ENCODE data around the gene QPRT.
A peak's percentile ranks its signal among the peaks of the same experiment; 100 is the strongest.
"Not testable (repeated sequence)": the region's sequence is repeated elsewhere in the genome, so short reads cannot be mapped to it uniquely, and the experiment has no call there.

Gene QPRT

DNA sequence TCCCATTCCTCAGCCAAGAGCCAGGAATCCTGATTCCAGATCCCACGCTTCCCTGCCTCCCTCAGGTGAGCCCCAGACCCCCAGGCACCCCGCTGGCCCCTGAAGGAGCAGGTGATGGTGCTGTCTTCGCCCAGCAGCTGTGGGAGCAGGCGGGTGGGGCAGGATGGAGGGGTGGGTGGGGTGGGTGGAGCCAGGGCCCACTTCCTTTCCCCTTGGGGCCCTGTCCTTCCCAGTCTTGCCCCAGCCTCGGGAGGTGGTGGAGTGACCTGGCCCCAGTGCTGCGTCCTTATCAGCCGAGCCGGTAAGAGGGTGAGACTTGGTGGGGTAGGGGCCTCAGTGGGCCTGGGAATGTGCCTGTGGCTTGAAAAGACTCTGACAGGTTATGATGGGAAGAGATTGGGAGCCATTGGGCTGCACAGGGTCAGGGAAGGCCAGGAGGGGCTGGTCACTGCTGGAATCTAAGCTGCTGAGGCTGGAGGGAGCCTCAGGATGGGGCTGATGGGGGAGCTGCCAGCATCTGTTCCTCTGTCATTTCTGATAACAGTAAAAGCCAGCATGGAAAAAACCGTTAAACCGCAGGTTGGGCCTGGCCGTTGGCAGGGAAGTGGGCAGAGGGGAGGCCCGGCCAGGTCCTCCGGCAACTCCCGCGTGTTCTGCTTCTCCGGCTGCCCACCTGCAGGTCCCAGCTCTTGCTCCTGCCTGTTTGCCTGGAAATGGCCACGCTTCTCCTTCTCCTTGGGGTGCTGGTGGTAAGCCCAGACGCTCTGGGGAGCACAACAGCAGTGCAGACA, 15.8 kb upstream of the QPRT start, which contains the start of gene SPN:
Gene SPN (plus strand): TSS at position 232 of the 791 bp plus-strand sequence. CDS start 482 bp downstream, at position 714.
- DNase-seq = no peak

GRCh38 chr16:29663807-29664090, 15.2 kb upstream of the QPRT start:
- no peak for DNase-seq

DNA sequence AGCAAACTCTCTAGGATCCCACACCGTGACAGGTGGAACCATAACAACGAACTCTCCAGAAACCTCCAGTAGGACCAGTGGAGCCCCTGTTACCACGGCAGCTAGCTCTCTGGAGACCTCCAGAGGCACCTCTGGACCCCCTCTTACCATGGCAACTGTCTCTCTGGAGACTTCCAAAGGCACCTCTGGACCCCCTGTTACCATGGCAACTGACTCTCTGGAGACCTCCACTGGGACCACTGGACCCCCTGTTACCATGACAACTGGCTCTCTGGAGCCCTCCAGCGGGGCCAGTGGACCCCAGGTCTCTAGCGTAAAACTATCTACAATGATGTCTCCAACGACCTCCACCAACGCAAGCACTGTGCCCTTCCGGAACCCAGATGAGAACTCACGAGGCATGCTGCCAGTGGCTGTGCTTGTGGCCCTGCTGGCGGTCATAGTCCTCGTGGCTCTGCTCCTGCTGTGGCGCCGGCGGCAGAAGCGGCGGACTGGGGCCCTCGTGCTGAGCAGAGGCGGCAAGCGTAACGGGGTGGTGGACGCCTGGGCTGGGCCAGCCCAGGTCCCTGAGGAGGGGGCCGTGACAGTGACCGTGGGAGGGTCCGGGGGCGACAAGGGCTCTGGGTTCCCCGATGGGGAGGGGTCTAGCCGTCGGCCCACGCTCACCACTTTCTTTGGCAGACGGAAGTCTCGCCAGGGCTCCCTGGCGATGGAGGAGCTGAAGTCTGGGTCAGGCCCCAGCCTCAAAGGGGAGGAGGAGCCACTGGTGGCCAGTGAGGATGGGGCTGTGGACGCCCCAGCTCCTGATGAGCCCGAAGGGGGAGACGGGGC, 14.7 kb upstream of the QPRT start:
- no peak for DNase-seq

GRCh38 chr16:29665294-29666077, 13.5 kb upstream of the QPRT start:
- no peak for DNase-seq

GRCh38 chr16:29667322-29667610, 11.7 kb upstream of the QPRT start:
- not testable (repeated sequence) for DNase-seq

- no peak for DNase-seq
Measured at GRCh38 chr16:29667755-29668154, 11.2 kb upstream of the QPRT start.

DNA sequence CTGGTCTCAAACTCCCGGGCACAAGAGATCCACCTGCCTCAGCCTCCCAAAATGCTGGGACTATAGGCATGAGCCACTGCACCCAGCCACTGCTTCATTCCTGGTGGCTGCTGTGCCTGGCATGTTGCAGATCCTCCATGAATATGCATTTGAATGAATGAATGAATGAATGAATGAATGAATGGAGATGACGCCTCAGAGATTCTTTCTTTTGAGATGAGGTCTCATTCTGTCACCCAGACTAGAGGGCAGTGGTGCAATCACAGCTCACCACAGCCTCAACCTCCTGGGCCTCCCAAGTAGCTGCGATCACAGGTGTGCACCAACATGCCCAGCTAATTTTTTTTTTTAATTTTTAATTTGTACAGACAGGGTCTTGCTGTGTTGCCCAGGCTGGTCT, 10.7 kb upstream of the QPRT start:
- no peak for DNase-seq

DNA sequence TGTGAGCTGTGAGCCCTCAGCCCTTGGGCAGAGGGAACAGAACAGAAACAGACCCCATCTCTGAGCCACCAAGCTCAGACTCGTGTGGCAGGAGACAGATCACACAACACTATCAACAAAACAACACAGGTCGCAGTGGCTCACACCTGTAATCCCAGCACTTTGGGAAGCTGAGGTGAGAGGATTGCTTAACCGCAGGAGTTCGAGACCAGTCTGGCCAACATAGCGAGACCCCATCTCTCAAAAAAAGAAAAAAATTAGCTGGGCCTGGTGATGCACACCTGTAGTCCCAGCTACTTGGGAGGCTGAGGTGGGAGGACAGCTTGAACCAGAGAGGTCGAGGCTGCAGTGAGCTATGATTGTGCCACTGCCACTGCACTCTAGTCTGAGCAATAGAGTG, 5.5 kb upstream of the QPRT start:
- no peak for DNase-seq

- DNase-seq = no peak
Measured at GRCh38 chr16:29674188-29674587, 4.8 kb upstream of the QPRT start.

DNA sequence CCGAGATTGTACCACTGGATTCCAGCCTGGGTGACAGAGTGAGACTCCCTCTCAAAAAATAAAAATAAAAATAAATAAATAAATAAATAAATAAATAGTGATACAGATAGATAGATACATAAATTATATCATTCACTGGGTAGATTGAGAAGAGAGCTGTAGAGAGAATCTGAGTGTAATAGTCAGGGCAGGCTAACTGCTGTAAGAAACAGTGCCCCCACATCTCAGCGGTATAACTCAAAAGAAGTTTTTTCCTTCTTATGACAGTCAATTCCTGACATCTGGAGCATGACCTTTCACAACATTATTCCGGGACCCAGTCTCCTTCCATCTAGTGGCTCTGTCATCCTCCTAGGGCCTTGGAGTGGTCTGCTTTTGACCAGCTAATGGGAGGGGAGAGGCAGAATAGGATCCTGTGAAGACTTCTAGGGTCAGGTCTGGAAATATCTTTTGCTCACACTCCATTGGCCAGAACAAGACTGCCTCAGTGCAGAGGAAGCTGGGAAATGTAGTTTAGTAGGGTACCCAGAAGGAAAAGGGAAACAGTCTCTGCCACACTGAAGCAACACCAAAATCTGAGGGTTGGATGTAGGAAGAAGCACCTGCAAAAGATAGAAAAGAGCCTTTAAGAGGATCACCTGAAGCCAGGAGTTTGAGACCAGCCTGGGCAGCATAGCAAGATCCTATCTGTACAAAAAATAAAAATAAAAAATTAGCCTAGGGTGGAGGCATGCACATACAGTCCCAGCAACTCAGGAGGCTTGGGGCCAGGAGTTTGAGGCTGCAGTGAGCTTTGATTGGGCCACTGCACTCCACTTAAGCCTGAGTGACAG, 3.0 kb upstream of the QPRT start:
- DNase-seq = peak; percentile 32

GRCh38 chr16:29676989-29677785, 1.8 kb upstream of the QPRT start:
- DNase-seq = no peak

GRCh38 chr16:29680180-29680598, 1.2 kb downstream of the QPRT start:
- DNase-seq = no peak

DNA sequence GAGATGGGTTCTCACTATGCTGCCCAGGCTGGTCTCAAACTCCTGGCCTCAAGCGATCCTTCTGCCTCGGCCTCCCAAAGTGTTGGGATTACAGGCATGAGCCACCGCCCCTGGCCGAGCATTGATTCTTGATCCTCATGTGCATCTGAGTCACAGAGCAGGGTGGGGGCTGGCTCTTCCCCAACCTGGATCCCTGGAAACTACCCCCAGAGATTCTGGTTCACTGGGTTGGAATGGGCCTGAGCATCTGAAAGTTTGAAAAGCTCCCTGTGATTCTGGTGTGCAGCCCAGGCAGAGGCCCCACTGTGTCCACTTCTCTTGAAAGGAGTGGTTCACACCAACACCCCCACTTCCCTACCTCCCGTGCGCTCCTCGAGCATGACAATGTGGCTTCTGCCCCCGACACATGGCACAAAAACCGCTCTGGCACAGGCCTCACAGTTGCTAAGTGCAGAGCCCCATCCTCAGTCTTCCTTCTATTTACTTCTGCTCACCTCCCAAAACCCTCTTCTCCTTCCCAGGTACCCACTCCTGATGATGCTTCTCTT, 4.6 kb downstream of the QPRT start:
- DNase-seq = no peak

DNA sequence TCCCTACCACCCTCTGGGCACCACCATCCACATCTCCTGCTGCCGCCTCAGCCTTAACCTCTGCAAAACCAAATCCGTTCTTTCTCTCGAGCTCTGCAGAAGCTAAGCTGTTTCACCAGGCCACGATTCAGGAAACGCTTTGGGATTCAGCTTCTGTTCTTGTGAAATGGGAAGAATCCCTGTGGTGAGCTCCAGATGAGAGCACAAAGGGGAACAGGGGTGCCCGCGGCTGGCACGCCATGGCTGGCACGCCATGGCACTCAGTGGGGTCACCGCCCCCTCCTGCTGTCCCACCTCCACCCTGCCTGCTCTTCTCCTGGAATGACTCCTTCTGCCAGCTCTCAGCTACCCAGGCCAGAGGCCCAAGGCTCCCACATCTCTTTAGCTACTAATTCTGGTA, 5.7 kb downstream of the QPRT start:
- no peak for DNase-seq

- DNase-seq = no peak
Measured at GRCh38 chr16:29686740-29687332, 7.9 kb downstream of the QPRT start.

DNA sequence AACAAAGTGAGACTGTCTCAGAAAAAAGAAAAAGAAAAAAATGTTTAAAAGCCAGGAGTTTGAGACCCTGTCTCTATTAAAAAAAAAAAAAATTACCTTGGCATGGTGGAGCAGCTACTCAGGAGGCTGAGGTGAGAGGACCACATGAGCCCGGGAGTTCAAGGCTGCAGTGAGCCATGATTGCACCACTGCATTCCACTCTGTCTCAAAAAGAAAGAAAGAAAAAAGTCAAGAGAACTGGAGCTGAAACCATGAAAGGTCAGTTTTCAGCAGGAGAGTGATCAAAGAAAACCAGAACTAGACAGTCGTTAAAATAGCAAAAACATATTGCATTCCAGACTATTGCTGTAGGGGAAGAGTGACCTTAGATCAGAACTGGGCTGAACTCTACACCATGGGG, 8.8 kb downstream of the QPRT start:
- DNase-seq = no peak

- no peak for DNase-seq
Measured at GRCh38 chr16:29688172-29688571, 9.2 kb downstream of the QPRT start.

GRCh38 chr16:29689490-29690351, 10.7 kb downstream of the QPRT start:
- not testable (repeated sequence) for DNase-seq

DNA sequence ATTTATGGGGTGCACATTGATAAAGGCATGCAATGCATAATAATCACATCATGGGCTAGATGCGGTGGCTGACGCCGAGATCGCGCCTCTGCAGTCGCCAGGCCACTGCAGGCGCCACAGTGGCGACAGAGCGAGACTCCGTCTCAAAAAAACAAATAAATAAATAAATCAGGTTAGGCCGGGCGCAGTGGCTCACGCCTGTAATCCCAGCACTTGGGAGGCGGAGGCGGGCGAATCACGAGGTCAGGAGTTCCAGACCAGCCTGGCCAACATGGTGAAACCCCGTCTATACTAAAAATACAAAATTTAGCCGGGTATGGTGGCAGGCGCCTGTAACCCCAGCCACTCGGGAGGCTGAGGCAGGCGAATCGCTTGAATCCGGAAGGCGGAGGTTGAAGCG, 13.6 kb downstream of the QPRT start:
- not testable (repeated sequence) for DNase-seq
